Activated CD8-positive, alpha-beta T cell treated with anti-CD3 and anti-CD28 coated beads for 36 hours (primary cell): ENCODE results near the gene TNRC6B. TPM values are rescaled to one million over a fixed set of nuclear protein-coding genes. Genes with fewer than 3 reads are reported as not detected.

Experiments
- ATAC-seq: fragments of 200-7000 bp; cut with Tn5 transposase; one replicate; pipeline ENCODE4 v1.10.0; 2021; ENCODE audit warnings: mild to moderate bottlenecking, moderate library complexity
- CTCF ChIA-PET: fragments of 350-600 bp; sonication (Branson Sonifier 250); formaldehyde crosslinking; loops from one replicate; lab custom pipeline; 2021; ENCODE audit warnings: antibody characterized with exemption; lab: Charles Lee
- POLR2A ChIA-PET: fragments of 350-600 bp; sonication (Branson Sonifier 250); formaldehyde crosslinking; loops from one replicate; lab custom pipeline; 2021; ENCODE audit warnings: antibody characterized with exemption; lab: Charles Lee
- DNase-seq: peaks from one replicate; pipeline ENCODE4 v3.0.0-alpha.2; 2020
- H3K27ac Mint-ChIP-seq: one replicate; pipeline ENCODE4 v1.8.0; 2021; ENCODE audit warnings: mild to moderate bottlenecking, mixed read lengths
- H3K27me3 Mint-ChIP-seq: one replicate; pipeline ENCODE4 v1.8.0; 2021; ENCODE audit warnings: mixed read lengths
- H3K36me3 Mint-ChIP-seq: one replicate; pipeline ENCODE4 v1.8.0; 2021; ENCODE audit warnings: low read depth, mixed read lengths
- H3K4me1 Mint-ChIP-seq: one replicate; pipeline ENCODE4 v1.8.0; 2021; ENCODE audit warnings: low read depth, mixed read lengths
- H3K4me3 Mint-ChIP-seq: one replicate; pipeline ENCODE4 v1.8.0; 2021; ENCODE audit warnings: mild to moderate bottlenecking, moderate library complexity, mixed read lengths
- H3K9me3 Mint-ChIP-seq: one replicate; pipeline ENCODE4 v1.8.0; 2021; ENCODE audit warnings: mixed read lengths
- CTCF ChIP-seq: fragments of 200-600 bp; IDR thresholded peaks from one replicate; pipeline ENCODE4 v1.8.0; 2022; ENCODE audit warnings: antibody characterized with exemption, mild to moderate bottlenecking
- intact Hi-C: fragments of 100-400 bp; cut with micrococcal nuclease; formaldehyde crosslinking; loops from one replicate; pipeline ENCODE4 v1.10.0; 2022
- total RNA-seq, 2 experiments: library from RNA; stranded (reverse); gene quantifications; one replicate each; pipeline ENCODE4 v1.2.3, GENCODE V29; 2021

The TNRC6B gene
- total RNA-seq, result 10 to 100 TPM; 42.6 to 45.2 TPM

GRCh38 chr22:40177738-40178416 lies at the start of gene TNRC6B:
Gene TNRC6B, plus strand, starts transcription at chr22:40177925. Its CDS starts 211 bp downstream, at chr22:40178136.
- H3K27ac Mint-ChIP-seq, result peak within 1 kb of the TSS; percentile 92
- peaks cover 49% of the 10 kb centered on the region for H3K4me1 Mint-ChIP-seq
- intact Hi-C loops, result loop anchor here (1.0 to 5.0 kb wide), 5 partner anchors 19 to 169 kb away; partner anchors contain the start of gene ADSL
- no peak for TF ChIP-seq CTCF
- no peaks in the 10 kb centered on the region for H3K9me3 Mint-ChIP-seq
- ATAC-seq (peak; percentile 75), DNase-seq (peak; percentile 84)
- H3K4me3 Mint-ChIP-seq, result peak within 1 kb of the TSS; percentile 89
- peaks cover 6% of the 10 kb centered on the region for H3K36me3 Mint-ChIP-seq
- no peaks in the 10 kb centered on the region for H3K27me3 Mint-ChIP-seq
- CTCF ChIA-PET, result interaction anchor here (0.7 to 5.0 kb wide), 9 partner anchors 15 to 649 kb away, joined by 3 to 44 read pairs (median 4); partner anchors contain the start of gene ADSL
- POLR2A ChIA-PET, result interaction anchor here (0.6 to 5.9 kb wide), 37 partner anchors 13 to 669 kb away, joined by 3 to 62 read pairs (median 4); no protein-coding TSS in a partner anchor

GRCh38 chr22:40128989-40129388 lies 48.7 kb upstream of the TNRC6B start:
- Mint-ChIP-seq H3K27ac (peak overlapping the region; percentile 95), H3K9me3 (no peaks in the 10 kb centered on the region), H3K36me3 (peaks cover 27% of the 10 kb centered on the region), H3K4me1 (peaks cover 29% of the 10 kb centered on the region), H3K4me3 (peak overlapping the region; percentile 63), H3K27me3 (no peaks in the 10 kb centered on the region)
- no peak for TF ChIP-seq CTCF
- peak; percentile 75 for DNase-seq
- ChIA-PET POLR2A (interaction anchor here (0.6 to 1.4 kb wide), 5 partner anchors 40 to 134 kb away, joined by 3 to 5 read pairs (median 3); partner anchors contain the start of genes FAM83F and TNRC6B), CTCF (interaction anchor here (1.3 kb wide), 1 partner anchor 218 kb away, joined by 3 read pairs; no protein-coding TSS in a partner anchor)
- peak; percentile 95 for ATAC-seq
- intact Hi-C loops, result no loop called here

- ChIA-PET CTCF (no interaction called here), POLR2A (interaction anchor here (1.2 to 1.4 kb wide), 2 partner anchors 12 to 14 kb away, joined by 3 to 10 read pairs; no protein-coding TSS in a partner anchor)
- H3K36me3 Mint-ChIP-seq, result peaks cover 16% of the 10 kb centered on the region
- H3K4me1 Mint-ChIP-seq, result peaks cover 7% of the 10 kb centered on the region
- H3K9me3 Mint-ChIP-seq, result no peaks in the 10 kb centered on the region
- H3K4me3 Mint-ChIP-seq, result no peak overlapping the region
- intact Hi-C loops, result no loop called here
- no peak overlapping the region for H3K27ac Mint-ChIP-seq
- no peaks in the 10 kb centered on the region for H3K27me3 Mint-ChIP-seq
- DNase-seq (no peak), ATAC-seq (no peak)
- no peak for TF ChIP-seq CTCF
These were observed 40.6 kb upstream of the TNRC6B start for GRCh38 chr22:40137132-40137531.

GRCh38 chr22:40138866-40139265 lies 38.9 kb upstream of the TNRC6B start:
- ATAC-seq, result no peak
- CTCF ChIA-PET, result interaction anchor here (0.9 kb wide), 2 partner anchors 23 to 35 kb away, joined by 3 read pairs; no protein-coding TSS in a partner anchor
- POLR2A ChIA-PET, result no interaction called here
- TF ChIP-seq CTCF, result no peak
- no peaks in the 10 kb centered on the region for H3K27me3 Mint-ChIP-seq
- H3K27ac Mint-ChIP-seq, result no peak overlapping the region
- intact Hi-C loops, result no loop called here
- no peaks in the 10 kb centered on the region for H3K4me1 Mint-ChIP-seq
- H3K9me3 Mint-ChIP-seq, result no peaks in the 10 kb centered on the region
- no peak overlapping the region for H3K4me3 Mint-ChIP-seq
- H3K36me3 Mint-ChIP-seq, result peaks cover 13% of the 10 kb centered on the region
- DNase-seq, result no peak
